GM21717 (cell line): ENCODE results near the gene ALLC.

ENCODE experiments used
- ATAC-seq: cut with Tn5 transposase; IDR thresholded peaks from one replicate; pipeline ENCODE4 v1.9.1; 2021; ENCODE audit warnings: mild to moderate bottlenecking, moderate library complexity; ENCODE audit not compliant: unreplicated experiment

Gene ALLC

GRCh38 chr2:3742743-3743508 is 84.9 kb downstream of the ALLC start:
- no peak for ATAC-seq

- ATAC-seq: no peak
These were observed 86.1 kb downstream of the ALLC start for GRCh38 chr2:3743951-3744555.

DNA sequence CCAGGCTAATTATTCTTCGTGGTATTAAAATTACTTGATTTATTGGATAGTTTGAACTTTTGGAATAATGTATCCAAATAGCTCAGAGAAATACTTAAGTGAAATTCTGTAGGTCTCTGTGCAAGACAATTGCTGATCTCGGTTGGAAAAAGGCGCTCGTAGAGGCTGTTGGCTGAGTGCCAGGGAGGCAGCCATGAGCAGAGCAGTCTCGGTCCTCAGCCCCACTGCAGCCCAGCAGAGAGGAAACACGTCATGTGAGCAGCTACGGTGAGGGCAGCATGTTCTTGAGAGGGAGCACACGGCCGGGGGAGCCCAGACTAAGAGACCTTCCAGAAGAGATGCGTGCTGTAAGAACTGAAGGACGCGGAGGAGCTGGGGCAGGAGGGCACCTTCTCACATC is 87.9 kb downstream of the ALLC start:
- ATAC-seq: no peak

DNA sequence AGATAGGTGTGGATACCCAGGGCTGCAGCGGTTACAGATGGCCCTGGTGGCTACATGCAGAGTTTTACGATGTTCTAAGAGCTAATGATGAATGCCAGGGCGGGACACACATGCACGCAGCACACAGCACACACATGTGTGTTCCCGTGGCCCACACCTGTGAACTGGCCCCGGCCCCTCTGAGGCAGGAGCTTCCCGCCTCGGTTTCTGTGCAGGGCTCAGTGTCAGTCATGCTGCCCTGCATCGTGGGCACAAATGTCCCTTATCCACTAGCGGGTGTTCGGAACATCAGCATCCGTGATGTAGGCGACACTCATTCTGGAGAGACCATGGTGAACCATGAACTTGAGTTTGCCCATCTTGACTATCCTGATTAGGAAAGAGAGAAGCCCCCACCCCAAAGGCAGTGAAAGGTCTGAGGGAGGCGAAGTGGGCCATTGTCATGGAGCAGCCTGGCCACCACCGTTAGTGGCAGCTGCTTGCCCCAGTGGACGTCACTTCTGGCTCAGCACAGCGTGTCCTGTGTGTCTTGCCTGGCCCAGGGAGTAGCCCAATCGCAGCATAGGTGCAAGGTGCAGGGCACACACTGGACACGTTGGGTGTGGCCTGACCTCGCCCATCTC is 89.1 kb downstream of the ALLC start:
- no peak for ATAC-seq

- ATAC-seq: no peak
These were observed 89.8 kb downstream of the ALLC start for GRCh38 chr2:3747826-3748225.

GRCh38 chr2:3749201-3749600 is 91.2 kb downstream of the ALLC start:
- no peak for ATAC-seq

GRCh38 chr2:3751251-3751650 is 93.3 kb downstream of the ALLC start:
- ATAC-seq: no peak

DNA sequence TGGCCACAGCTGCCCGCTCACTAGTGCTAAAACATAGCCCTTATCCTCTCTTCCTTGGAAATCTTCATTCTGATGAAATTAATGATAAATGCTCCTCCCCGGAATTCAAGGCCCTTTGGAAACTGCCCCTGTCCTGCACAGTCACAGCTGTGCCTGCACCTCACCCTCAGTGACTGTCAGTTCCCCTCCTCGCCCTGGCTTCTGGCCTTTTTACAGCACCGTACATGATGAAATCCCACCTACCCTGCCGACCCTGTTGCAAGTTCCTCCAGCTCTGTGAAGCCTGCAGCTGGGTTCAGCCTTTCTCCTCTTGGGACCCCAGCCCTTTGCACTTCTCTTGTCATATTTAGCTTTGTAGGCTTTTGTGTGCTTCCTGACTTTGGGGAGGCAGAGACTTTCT is 93.8 kb downstream of the ALLC start:
- ATAC-seq: no peak
